Endodermal cell (in vitro differentiated cells): ENCODE data around the gene GLRA3. TPM values are rescaled to one million over a fixed set of nuclear protein-coding genes. Genes with fewer than 3 reads are reported as not detected.

Source experiments
- DNase-seq: peaks from one replicate; pipeline ENCODE4 v3.0.0-alpha.2; 2017
- H3K27ac ChIP-seq: 2 replicates; pipeline ENCODE4 v1.5.1; 2013; ENCODE audit warnings: mild to moderate bottlenecking, low read depth, low read length, moderate library complexity
- H3K27me3 ChIP-seq: 2 replicates; pipeline ENCODE4 v1.6.1; 2013; ENCODE audit warnings: mild to moderate bottlenecking, low read length, moderate library complexity; ENCODE audit not compliant: insufficient read depth, control insufficient read depth, poor library complexity, severe bottlenecking
- H3K36me3 ChIP-seq: 2 replicates; pipeline ENCODE4 v1.7.0; 2013; ENCODE audit warnings: mild to moderate bottlenecking, low read length, moderate library complexity; ENCODE audit not compliant: control insufficient read depth, insufficient read depth
- H3K4me1 ChIP-seq: one replicate; pipeline ENCODE4 v1.7.0; 2013; ENCODE audit warnings: low read length; ENCODE audit not compliant: control insufficient read depth, insufficient read depth
- H3K4me3 ChIP-seq: 2 replicates; pipeline ENCODE4 v1.5.1; 2013; ENCODE audit warnings: mild to moderate bottlenecking, low read length, moderate library complexity
- H3K9ac ChIP-seq: 2 replicates; pipeline ENCODE4 v1.6.1; 2013; ENCODE audit warnings: mild to moderate bottlenecking, low read length, moderate library complexity; ENCODE audit not compliant: poor library complexity, severe bottlenecking; ENCODE audit errors: extremely low read depth
- H3K9me3 ChIP-seq: 2 replicates; pipeline ENCODE4 v1.6.1; 2013; ENCODE audit warnings: mild to moderate bottlenecking, low read length, moderate library complexity; ENCODE audit not compliant: control insufficient read depth
- H3K27ac Mint-ChIP-seq: 2 replicates; pipeline ENCODE4 v1.8.0; 2020; ENCODE audit warnings: mixed read lengths
- H3K27me3 Mint-ChIP-seq: 2 replicates; pipeline ENCODE4 v1.8.0; 2021; ENCODE audit warnings: mild to moderate bottlenecking, mixed read lengths; ENCODE audit not compliant: insufficient read depth
- H3K36me3 Mint-ChIP-seq: 2 replicates; pipeline ENCODE4 v1.8.0; 2020; ENCODE audit warnings: low read depth, mixed read lengths
- H3K4me1 Mint-ChIP-seq: 2 replicates; pipeline ENCODE4 v1.8.0; 2020; ENCODE audit warnings: mixed read lengths
- H3K4me3 Mint-ChIP-seq: 2 replicates; pipeline ENCODE4 v1.8.0; 2020; ENCODE audit warnings: mild to moderate bottlenecking, moderate library complexity, mixed read lengths
- H3K9me3 Mint-ChIP-seq: 2 replicates; pipeline ENCODE4 v1.8.0; 2020; ENCODE audit warnings: mild to moderate bottlenecking, mixed read lengths
- CTCF ChIP-seq: fragments of 200-600 bp; sonication (generic); conservative IDR thresholded peaks from 2 replicates; pipeline ENCODE4 v1.5.0; 2021; ENCODE audit warnings: antibody characterized with exemption, mild to moderate bottlenecking
- WGBS, 2 experiments: methylation state at CpG; one replicate each; pipeline versions ENCODE4 v1.1.5 to v1.1.7; 2013; ENCODE audit warnings: missing lambda C conversion rate in 2 of 2, mixed read lengths in 1 of 2; ENCODE audit not compliant: insufficient coverage in 1 of 2, insufficient read length in 1 of 2; 5-methylcytosine and 5-hydroxymethylcytosine counted together
- total RNA-seq, 2 donors: library from RNA; stranded (reverse); fragmentation: NEBNext Ultra II Directional in 1 of 2; extraction: Animal tissue kit (Norgen Biotek cat#: 25700) in 1 of 2; gene quantifications; 2 replicates in 1 of 2; 3 replicates in 1 of 2; pipeline ENCODE4 v1.2.1, GENCODE V29; 2021

Gene GLRA3
- total RNA-seq, 2 donors from 2014 or later: 0.11 TPM; not detected in 1

- no peak overlapping the region for H3K27ac ChIP-seq
- no peak overlapping the region for H3K9ac ChIP-seq
- no peak for DNase-seq
- peaks cover 19% of the 10 kb centered on the region for H3K9me3 Mint-ChIP-seq
- H3K4me1 Mint-ChIP-seq: no peaks in the 10 kb centered on the region
- no peaks in the 10 kb centered on the region for H3K27me3 Mint-ChIP-seq
- H3K4me1 ChIP-seq: no peaks in the 10 kb centered on the region
- H3K27ac Mint-ChIP-seq: no peak overlapping the region
- TF ChIP-seq CTCF: no peak
- WGBS, 2 experiments: 50 to 78% methylated on average over 1 to 4 of the region's 4 CpGs
- H3K36me3 Mint-ChIP-seq: no peaks in the 10 kb centered on the region
- H3K36me3 ChIP-seq: no peaks in the 10 kb centered on the region
- H3K4me3 ChIP-seq: no peak overlapping the region
- peaks cover 19% of the 10 kb centered on the region for H3K9me3 ChIP-seq
- H3K4me3 Mint-ChIP-seq: no peak overlapping the region
- H3K27me3 ChIP-seq: no peaks in the 10 kb centered on the region
Measured at GRCh38 chr4:174689618-174690017, 139.4 kb downstream of the GLRA3 start.

GRCh38 chr4:174686826-174687225, 142.2 kb downstream of the GLRA3 start:
- H3K4me1 Mint-ChIP-seq: no peaks in the 10 kb centered on the region
- H3K9me3 Mint-ChIP-seq: peaks cover 16% of the 10 kb centered on the region
- H3K27ac ChIP-seq: no peak overlapping the region
- H3K36me3 Mint-ChIP-seq: no peaks in the 10 kb centered on the region
- no peak for DNase-seq
- no peaks in the 10 kb centered on the region for H3K27me3 ChIP-seq
- H3K27me3 Mint-ChIP-seq: no peaks in the 10 kb centered on the region
- no peak overlapping the region for H3K9ac ChIP-seq
- H3K36me3 ChIP-seq: no peaks in the 10 kb centered on the region
- peaks cover 19% of the 10 kb centered on the region for H3K9me3 ChIP-seq
- no peaks in the 10 kb centered on the region for H3K4me1 ChIP-seq
- no peak for TF ChIP-seq CTCF
- H3K27ac Mint-ChIP-seq: no peak overlapping the region
- H3K4me3 ChIP-seq: no peak overlapping the region
- no peak overlapping the region for H3K4me3 Mint-ChIP-seq

- Histone ChIP-seq H3K36me3 (no peaks in the 10 kb centered on the region), H3K9ac (no peak overlapping the region), H3K4me3 (no peak overlapping the region), H3K4me1 (no peaks in the 10 kb centered on the region), H3K9me3 (no peaks in the 10 kb centered on the region), H3K27me3 (no peaks in the 10 kb centered on the region), H3K27ac (no peak overlapping the region)
- Mint-ChIP-seq H3K27ac (no peak overlapping the region), H3K9me3 (no peaks in the 10 kb centered on the region), H3K4me3 (no peak overlapping the region), H3K36me3 (no peaks in the 10 kb centered on the region), H3K27me3 (no peaks in the 10 kb centered on the region), H3K4me1 (no peaks in the 10 kb centered on the region)
- 93 to 100% methylated on average over 2 to 4 of the region's 4 CpGs for WGBS, 2 experiments
- no peak for DNase-seq
- no peak for TF ChIP-seq CTCF
Measured at GRCh38 chr4:174681723-174682300, 147.2 kb downstream of the GLRA3 start.
